IMR-90 (cell line): ENCODE data around the gene ZSCAN18. TPM values are rescaled to one million over a fixed set of nuclear protein-coding genes. Genes with fewer than 3 reads are reported as not detected.

Source experiments
- ATAC-seq: fragments of 200-7000 bp; cut with Tn5 transposase; 2 replicates; pipeline ENCODE4 v1.9.1; 2020; ENCODE audit warnings: low read depth, mild to moderate bottlenecking, moderate library complexity
- BruUV-seq: library from RNA; stranded (reverse); fragments of 400-500 nt; replicated peaks from 2 replicates; lab custom pipeline; 2021; lab: Mats Ljungman, UMichigan
- CTCF ChIA-PET: fragments of 300-600 bp; formaldehyde crosslinking; extraction: SDS; loops from one replicate; lab custom pipeline; 2021; ENCODE audit warnings: antibody characterized with exemption; lab: Yijun Ruan, JAX
- POLR2A ChIA-PET: fragments of 300-600 bp; sonication (Branson Sonifier 250); formaldehyde crosslinking; loops from one replicate; lab custom pipeline; 2022; ENCODE audit warnings: antibody characterized with exemption; ENCODE audit not compliant: unreplicated experiment; lab: Charles Lee
- DNase-seq: peaks from one replicate; pipeline ENCODE4 v3.0.0; 2013
- H2AFZ ChIP-seq: replicated peaks from 2 replicates; pipeline ENCODE3; 2013; ENCODE audit warnings: low read length, mild to moderate bottlenecking; ENCODE audit not compliant: poor library complexity
- H2AK5ac ChIP-seq: 2 replicates; pipeline ENCODE4 v1.6.1; 2013; ENCODE audit warnings: low read depth, low read length, inconsistent platforms
- H2AK9ac ChIP-seq: replicated peaks from 2 replicates; pipeline ENCODE3; 2013; ENCODE audit warnings: mild to moderate bottlenecking, low read depth, low read length, moderate library complexity; ENCODE audit not compliant: poor library complexity
- H2BK120ac ChIP-seq: 2 replicates; pipeline ENCODE4 v1.6.1; 2013; ENCODE audit warnings: low read depth, low read length, inconsistent platforms
- H2BK15ac ChIP-seq: 3 replicates; pipeline ENCODE4 v1.6.1; 2013; ENCODE audit warnings: low read depth, low read length, inconsistent platforms
- H2BK20ac ChIP-seq: 2 replicates; pipeline ENCODE4 v1.6.1; 2013; ENCODE audit warnings: low read depth, mild to moderate bottlenecking, inconsistent platforms, low read length, moderate library complexity
- H2BK5ac ChIP-seq: 2 replicates; pipeline ENCODE4 v1.6.1; 2013; ENCODE audit warnings: mild to moderate bottlenecking, low read depth, low read length, inconsistent platforms; ENCODE audit not compliant: poor library complexity, severe bottlenecking
- H3K14ac ChIP-seq: replicated peaks from 2 replicates; pipeline ENCODE4 v1.6.1; 2013; ENCODE audit warnings: low read depth, low read length, inconsistent platforms
- H3K18ac ChIP-seq: 2 replicates; pipeline ENCODE4 v1.6.1; 2013; ENCODE audit warnings: low read depth, low read length, control low read depth
- H3K23ac ChIP-seq: 2 replicates; pipeline ENCODE4 v1.6.1; 2013; ENCODE audit warnings: low read depth, low read length, inconsistent platforms
- H3K27ac ChIP-seq: 2 replicates; pipeline ENCODE4 v1.5.1; 2013; ENCODE audit warnings: mild to moderate bottlenecking, control low read depth, low read length; ENCODE audit not compliant: insufficient read depth
- H3K27me3 ChIP-seq: 2 replicates; pipeline ENCODE4 v1.6.1; 2013; ENCODE audit warnings: low read length; ENCODE audit not compliant: control insufficient read depth, insufficient read depth
- H3K36me3 ChIP-seq: 2 replicates; pipeline ENCODE4 v1.6.1; 2013; ENCODE audit warnings: low read length, mixed read lengths; ENCODE audit not compliant: control insufficient read depth, insufficient read depth
- H3K4ac ChIP-seq: 2 replicates; pipeline ENCODE4 v1.6.1; 2013; ENCODE audit warnings: low read depth, low read length, inconsistent platforms
- H3K4me1 ChIP-seq: 2 replicates; pipeline ENCODE4 v1.6.1; 2013; ENCODE audit warnings: low read length, mixed read lengths; ENCODE audit not compliant: control insufficient read depth, insufficient read depth
- H3K4me2 ChIP-seq: 2 replicates; pipeline ENCODE4 v1.6.1; 2013; ENCODE audit warnings: low read depth, mild to moderate bottlenecking, control low read depth, low read length, moderate library complexity
- H3K4me3 ChIP-seq: 2 replicates; pipeline ENCODE4 v1.5.1; 2013; ENCODE audit warnings: low read depth, mild to moderate bottlenecking, control low read depth, low read length, moderate library complexity; ENCODE audit not compliant: insufficient read depth
- H3K56ac ChIP-seq: 2 replicates; pipeline ENCODE4 v1.6.1; 2013; ENCODE audit warnings: low read length, inconsistent platforms; ENCODE audit not compliant: insufficient read depth; ENCODE audit errors: extremely low read depth
- H3K79me1 ChIP-seq, 2 experiments: 2 replicates each; pipeline ENCODE4 v1.6.1; 2013; ENCODE audit warnings: low read length in 2 of 2, inconsistent platforms in 1 of 2, low read depth in 1 of 2
- H3K9ac ChIP-seq: 2 replicates; pipeline ENCODE4 v1.6.1; 2013; ENCODE audit warnings: low read depth, low read length, control low read depth
- H3K9me1 ChIP-seq: 2 replicates; pipeline ENCODE4 v1.6.1; 2013; ENCODE audit warnings: low read length, inconsistent platforms; ENCODE audit not compliant: insufficient read depth
- H3K9me3 ChIP-seq: 2 replicates; pipeline ENCODE4 v1.6.1; 2013; ENCODE audit warnings: low read length; ENCODE audit not compliant: control insufficient read depth, insufficient read depth
- H4K20me1 ChIP-seq: 2 replicates; pipeline ENCODE4 v1.6.1; 2013; ENCODE audit warnings: low read length, inconsistent platforms; ENCODE audit not compliant: insufficient read depth
- H4K5ac ChIP-seq: 2 replicates; pipeline ENCODE4 v1.6.1; 2013; ENCODE audit warnings: mild to moderate bottlenecking, low read depth, low read length, control low read depth
- H4K8ac ChIP-seq, 2 experiments: 2 replicates each; pipeline ENCODE4 v1.6.1; 2013; ENCODE audit warnings: low read depth in 2 of 2, low read length in 2 of 2, control low read depth in 1 of 2, inconsistent platforms in 1 of 2
- H4K91ac ChIP-seq: 2 replicates; pipeline ENCODE4 v1.6.1; 2013; ENCODE audit warnings: low read depth, low read length, inconsistent platforms; ENCODE audit not compliant: insufficient read depth
- CEBPB ChIP-seq: IDR thresholded peaks from 2 replicates; pipeline ENCODE4 v1.6.1; 2012; ENCODE audit warnings: low read depth, low read length, improper control_type of control experiment
- CHD1 ChIP-seq: IDR thresholded peaks from 2 replicates; pipeline ENCODE4 v1.6.1; 2012; ENCODE audit warnings: low read depth, low read length, improper control_type of control experiment
- CTCF ChIP-seq: conservative IDR thresholded peaks from 2 replicates; pipeline ENCODE4 v1.5.1; 2012; ENCODE audit warnings: mild to moderate bottlenecking, low read depth, low read length, improper control_type of control experiment
- ELK1 ChIP-seq: fragments of 150-350 bp; IDR thresholded peaks from 2 replicates; pipeline ENCODE4 v1.6.1; 2016; ENCODE audit warnings: low read depth, mild to moderate bottlenecking, low read length, moderate library complexity, borderline replicate concordance
- FOS ChIP-seq: fragments of 150-350 bp; IDR thresholded peaks from 2 replicates; pipeline ENCODE4 v1.6.1; 2016; ENCODE audit warnings: low read depth, low read length
- MAFK ChIP-seq: IDR thresholded peaks from 2 replicates; pipeline ENCODE4 v1.6.1; 2012; ENCODE audit warnings: low read depth, low read length, improper control_type of control experiment
- MAZ ChIP-seq: IDR thresholded peaks from 2 replicates; pipeline ENCODE4 v1.6.1; 2012; ENCODE audit warnings: low read depth, mild to moderate bottlenecking, low read length, improper control_type of control experiment, moderate library complexity, borderline replicate concordance
- MXI1 ChIP-seq: IDR thresholded peaks from 2 replicates; pipeline ENCODE4 v1.6.1; 2012; ENCODE audit warnings: low read depth, mild to moderate bottlenecking, low read length, moderate library complexity, borderline replicate concordance
- NFE2L2 ChIP-seq: fragments of 150-350 bp; IDR thresholded peaks from 2 replicates; pipeline ENCODE4 v1.6.1; 2016; ENCODE audit warnings: low read depth, mild to moderate bottlenecking, low read length
- POLR2A ChIP-seq: IDR thresholded peaks from 2 replicates; pipeline ENCODE4 v1.6.1; 2012; ENCODE audit warnings: mild to moderate bottlenecking, low read depth, low read length
- RAD21 ChIP-seq: IDR thresholded peaks from 2 replicates; pipeline ENCODE4 v1.6.1; 2012; ENCODE audit warnings: low read length, improper control_type of control experiment
- RCOR1 ChIP-seq: IDR thresholded peaks from 2 replicates; pipeline ENCODE4 v1.6.1; 2012; ENCODE audit warnings: mild to moderate bottlenecking, low read length, improper control_type of control experiment; ENCODE audit not compliant: insufficient replicate concordance
- USF2 ChIP-seq: fragments of 150-350 bp; IDR thresholded peaks from 2 replicates; pipeline ENCODE4 v1.6.1; 2017; ENCODE audit warnings: mild to moderate bottlenecking, antibody characterized with exemption, low read length, low read depth
- WGBS, 2 experiments: methylation state at CpG; one replicate each; pipeline versions ENCODE4 v1.1.5 to v1.1.7; 2013; ENCODE audit warnings: missing lambda C conversion rate in 2 of 2; ENCODE audit not compliant: insufficient read length in 1 of 2; ENCODE audit errors: extremely low coverage in 2 of 2; 5-methylcytosine and 5-hydroxymethylcytosine counted together
- dilution Hi-C: fragments of 300-500 bp; cut with HindIII; formaldehyde crosslinking; loops from one replicate; pipeline ENCODE4 v1.14.3; 2018; ENCODE audit warnings: low sequenced_read_pairs; ENCODE audit not compliant: unreplicated experiment
- in situ Hi-C: fragments of 300-500 bp; cut with MboI; formaldehyde crosslinking; loops from 3 replicates; pipeline ENCODE4 v1.14.3; 2019; ENCODE audit warnings: low sequenced_read_pairs, inconsistent platforms, mixed read lengths
- intact Hi-C: fragments of 100-400 bp; cut with micrococcal nuclease; formaldehyde crosslinking; loops from 2 replicates; pipeline ENCODE4 v1.10.0; 2022
- polyA plus RNA-seq, 3 experiments: library from polyadenylated mRNA; depleted of rRNA; stranded (reverse); fragments of >200 nt; gene quantifications; 2 replicates each; pipeline ENCODE4 v1.2.3, GENCODE V29; 2012; ENCODE audit warnings: low replicate concordance in 1 of 3
- total RNA-seq: library from RNA; depleted of rRNA; stranded (reverse); fragments of >200 nt; gene quantifications from 2 replicates; pipeline ENCODE4 v1.2.3, GENCODE V29; 2012

ZSCAN18 gene
- total and polyA plus RNA-seq, 2 of the 4 experiments (the other 2 are of a cell fraction), result 3.0 to 8.2 TPM

GRCh38 chr19:58053480-58054156, 44.4 kb downstream of the ZSCAN18 start (continued):
- TF ChIP-seq CTCF (no peak), NFE2L2 (no peak), POLR2A (no peak), FOS (no peak), MAZ (no peak)

- in situ Hi-C loops (no loop called here), intact Hi-C loops (no loop called here), dilution Hi-C loops (no loop called here)
- Histone ChIP-seq H4K8ac (no peak overlapping the region), H2AK5ac (no peak overlapping the region), H2BK5ac (no peak overlapping the region), H2BK15ac (no peak overlapping the region), H4K20me1 (no peaks in the 10 kb centered on the region), H3K56ac (no peak overlapping the region), H3K4me3 (no peak overlapping the region), H3K4me1 (no peaks in the 10 kb centered on the region), H3K27me3 (no peaks in the 10 kb centered on the region), H3K9me3 (peaks cover 62% of the 10 kb centered on the region), H3K36me3 (no peaks in the 10 kb centered on the region), H3K4ac (no peak overlapping the region), H3K9me1 (no peaks in the 10 kb centered on the region), H2AK9ac (peak overlapping the region; percentile 50), H3K18ac (no peak overlapping the region), H3K9ac (no peak overlapping the region), H4K5ac (no peak overlapping the region), H3K79me1 (no peaks in the 10 kb centered on the region), H3K4me2 (no peak overlapping the region), H3K14ac (no peak overlapping the region), H2BK20ac (no peak overlapping the region), H2BK120ac (no peak overlapping the region), H3K27ac (no peak overlapping the region), H2AFZ (no peak overlapping the region), H4K91ac (no peak overlapping the region), H3K23ac (no peak overlapping the region)
- POLR2A ChIA-PET, result no interaction called here
- 77% methylated on average over 4 of the region's 16 CpGs; no CpG with 5 or more reads in 1 of the 2 experiments for WGBS, 2 experiments
- ATAC-seq (no peak), DNase-seq (no peak)
- BruUV-seq, result no TSS peak
- CTCF ChIA-PET, result no interaction called here
- TF ChIP-seq MXI1 (no peak), MAZ (no peak), RCOR1 (no peak), USF2 (no peak), ELK1 (no peak), POLR2A (no peak), RAD21 (no peak), CHD1 (no peak), NFE2L2 (no peak), CEBPB (no peak), MAFK (no peak), FOS (no peak)
These were observed 45.8 kb downstream of the ZSCAN18 start for GRCh38 chr19:58052256-58052655.
